ENCODE data around the gene SLC13A4.

SLC13A4 gene

DNA sequence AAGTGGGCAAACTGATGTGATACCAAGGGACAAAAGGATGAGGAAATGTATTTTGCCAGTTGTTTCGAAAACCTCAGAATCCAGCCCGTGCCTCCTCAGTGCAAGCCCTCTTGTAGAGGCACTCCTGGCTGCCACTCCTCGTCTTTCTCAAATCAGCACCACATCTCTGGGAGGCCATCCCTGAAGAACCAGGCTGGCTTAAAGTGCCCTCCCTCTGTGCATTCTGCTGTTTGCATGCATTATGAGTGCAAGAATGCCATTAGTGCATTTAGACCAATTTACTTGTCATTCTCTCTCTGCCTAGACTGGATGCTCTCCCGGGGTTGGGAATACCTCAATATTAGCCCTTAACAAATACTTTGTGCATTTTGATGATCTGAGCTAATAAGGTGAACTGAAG, 40.5 kb upstream of the SLC13A4 start:
- no peaks in the 10 kb centered on the region for H3K36me3 ChIP-seq (ENCODE audit: insufficient read depth, low read depth, low read length)
- H3K27ac ChIP-seq (ENCODE audit: low read length) = no peak overlapping the region
- no peaks in the 10 kb centered on the region for H3K9me3 ChIP-seq (ENCODE audit: insufficient read depth, low read depth, low read length)
- H3K4me3 ChIP-seq (ENCODE audit: low read length) = no peak overlapping the region
- no peaks in the 10 kb centered on the region for H3K27me3 ChIP-seq (ENCODE audit: insufficient read depth, low read length)
- peaks cover 4% of the 10 kb centered on the region; the same call in 1 of the 2 replicates for H3K4me1 ChIP-seq (ENCODE audit: insufficient read depth, low read length)
- no peak overlapping the region for H3K9ac ChIP-seq (ENCODE audit: low read depth, low read length)

- H3K4me1 ChIP-seq (ENCODE audit: insufficient read depth, low read length) = 0 out of 2 replicates have a peak, but pooled peaks cover 4% of the 10 kb centered on the region
- H3K4me3 ChIP-seq (ENCODE audit: low read length) = no peak overlapping the region
- H3K27me3 ChIP-seq (ENCODE audit: insufficient read depth, low read length) = no peaks in the 10 kb centered on the region
- no peak overlapping the region for H3K27ac ChIP-seq (ENCODE audit: low read length)
- no peaks in the 10 kb centered on the region for H3K36me3 ChIP-seq (ENCODE audit: insufficient read depth, low read depth, low read length)
- no peak overlapping the region for H3K9ac ChIP-seq (ENCODE audit: low read depth, low read length)
- H3K9me3 ChIP-seq (ENCODE audit: insufficient read depth, low read depth, low read length) = no peaks in the 10 kb centered on the region
Measured at GRCh38 chr7:135768064-135768463, 40.1 kb upstream of the SLC13A4 start.

DNA sequence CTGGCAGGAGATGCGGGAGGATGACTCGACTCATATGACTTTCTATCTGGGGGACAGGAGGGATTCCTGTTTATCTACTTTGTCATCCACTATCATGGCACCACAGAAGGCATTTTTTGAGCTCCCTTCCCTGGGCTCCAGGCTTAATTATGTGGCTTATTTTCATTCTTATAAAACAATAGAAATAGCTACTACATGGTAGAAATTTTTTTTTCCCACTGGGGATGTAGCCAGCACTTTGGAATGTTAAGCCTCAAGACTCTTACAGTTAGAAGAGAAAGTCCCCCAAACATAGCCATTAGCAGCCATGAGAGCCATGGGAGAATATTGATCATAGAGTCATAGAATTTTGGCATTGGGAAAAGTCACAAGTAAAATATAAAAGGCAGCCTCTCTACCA, 35.3 kb upstream of the SLC13A4 start:
- no peaks in the 10 kb centered on the region for H3K36me3 ChIP-seq (ENCODE audit: insufficient read depth, low read depth, low read length)
- H3K4me3 ChIP-seq (ENCODE audit: low read length) = no peak overlapping the region

DNA sequence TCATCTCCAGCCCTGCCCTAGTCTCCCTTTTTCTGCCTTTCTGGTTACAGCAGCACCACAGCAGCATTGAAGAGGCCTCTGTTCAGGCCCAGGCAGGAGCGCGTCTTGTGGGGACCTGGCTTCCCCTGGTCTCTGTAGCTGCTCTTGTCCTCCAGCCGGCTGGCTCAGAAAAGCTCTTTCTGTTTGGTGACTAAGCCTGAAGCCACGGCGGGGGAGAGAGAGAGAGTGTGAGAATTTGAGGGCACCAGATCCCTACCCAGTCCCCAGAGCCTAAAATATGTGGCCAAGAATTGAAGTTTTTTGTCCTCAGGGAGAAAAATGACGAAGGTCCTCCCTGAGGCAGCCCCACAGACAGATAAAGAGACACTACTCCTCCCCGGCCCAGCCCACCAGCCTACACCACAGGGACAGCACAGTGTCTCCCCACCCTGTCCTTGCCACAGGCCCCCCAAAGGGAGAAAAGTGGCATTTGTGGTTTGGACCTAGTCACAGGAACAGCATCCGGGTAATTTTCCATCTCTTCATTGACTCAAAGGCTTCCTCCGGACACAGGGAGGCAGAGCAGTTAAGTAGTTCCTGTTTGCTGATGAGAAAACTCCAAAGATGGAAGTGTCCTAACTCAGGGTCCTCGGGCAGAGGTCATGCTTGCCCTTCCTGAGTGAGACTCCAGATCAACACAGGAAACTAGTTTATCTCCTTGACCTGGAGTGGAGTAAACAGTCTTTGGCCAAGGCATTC, 33.9 kb upstream of the SLC13A4 start:
- no peaks in the 10 kb centered on the region for H3K27me3 ChIP-seq (ENCODE audit: insufficient read depth, low read length)
- H3K4me3 ChIP-seq (ENCODE audit: low read length) = no peak overlapping the region
- H3K9me3 ChIP-seq (ENCODE audit: insufficient read depth, low read depth, low read length) = peaks cover 4% of the 10 kb centered on the region; the same call in 1 of the 2 replicates
- H3K9ac ChIP-seq (ENCODE audit: low read depth, low read length) = no peak overlapping the region
- peaks cover 8% of the 10 kb centered on the region for H3K4me1 ChIP-seq (ENCODE audit: insufficient read depth, low read length)
- H3K36me3 ChIP-seq (ENCODE audit: insufficient read depth, low read depth, low read length) = no peaks in the 10 kb centered on the region
- H3K27ac ChIP-seq (ENCODE audit: low read length) = no peak overlapping the region

More for the DNA sequence above, 35.3 kb upstream of the SLC13A4 start:
- Histone ChIP-seq H3K27me3 (ENCODE audit: insufficient read depth, low read length) (no peaks in the 10 kb centered on the region), H3K9me3 (ENCODE audit: insufficient read depth, low read depth, low read length) (no peaks in the 10 kb centered on the region), H3K9ac (ENCODE audit: low read depth, low read length) (no peak overlapping the region), H3K4me1 (ENCODE audit: insufficient read depth, low read length) (peaks cover 5% of the 10 kb centered on the region; the same call in 1 of the 2 replicates), H3K27ac (ENCODE audit: low read length) (no peak overlapping the region)

DNA sequence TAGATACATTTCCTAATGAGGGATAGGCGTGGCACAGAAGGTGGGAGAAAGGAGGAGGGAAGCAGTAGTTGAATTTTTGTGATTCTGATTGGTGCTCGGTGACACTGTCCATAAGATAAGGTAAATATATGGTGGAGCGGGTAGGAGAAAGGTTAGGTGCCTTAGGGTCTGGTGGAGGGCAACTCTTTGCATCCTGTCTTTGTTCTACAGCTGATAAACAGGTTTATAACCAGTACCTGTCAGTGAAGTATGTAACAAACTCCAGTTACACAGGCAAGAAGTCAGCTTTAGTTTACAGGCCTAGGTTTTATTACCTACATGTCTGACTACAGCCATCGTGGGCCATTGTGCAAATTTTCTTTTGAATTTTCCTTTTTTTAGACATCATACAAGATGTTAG, 31.5 kb upstream of the SLC13A4 start:
- peaks cover 4% of the 10 kb centered on the region; the same call in 1 of the 2 replicates for H3K9me3 ChIP-seq (ENCODE audit: insufficient read depth, low read depth, low read length)
- H3K27ac ChIP-seq (ENCODE audit: low read length) = no peak overlapping the region
- peaks cover 8% of the 10 kb centered on the region for H3K4me1 ChIP-seq (ENCODE audit: insufficient read depth, low read length)
- no peaks in the 10 kb centered on the region for H3K36me3 ChIP-seq (ENCODE audit: insufficient read depth, low read depth, low read length)
- no peak overlapping the region for H3K9ac ChIP-seq (ENCODE audit: low read depth, low read length)
- H3K27me3 ChIP-seq (ENCODE audit: insufficient read depth, low read length) = no peaks in the 10 kb centered on the region
- H3K4me3 ChIP-seq (ENCODE audit: low read length) = no peak overlapping the region

DNA sequence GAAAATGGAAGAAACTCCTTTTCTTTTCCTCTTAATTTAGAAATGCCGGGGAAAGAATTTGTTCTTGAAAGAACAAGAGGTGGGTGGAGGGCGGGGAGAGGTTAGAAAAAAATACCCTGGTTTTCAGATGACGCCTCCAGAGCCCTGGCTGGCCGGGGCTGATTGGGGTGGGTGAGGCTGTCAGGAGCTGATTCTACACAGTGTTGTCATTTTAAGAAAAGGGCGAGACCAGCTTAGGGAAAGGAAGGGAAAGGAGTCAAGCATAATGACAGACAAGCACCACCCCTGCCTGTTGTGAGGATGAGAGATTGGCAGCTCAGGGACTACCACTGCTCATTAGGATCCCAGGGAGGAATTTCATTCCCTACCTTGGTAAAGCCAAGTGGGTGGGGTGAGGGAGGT, 30.5 kb upstream of the SLC13A4 start:
- no peak overlapping the region for H3K4me3 ChIP-seq (ENCODE audit: low read length)
- H3K9ac ChIP-seq (ENCODE audit: low read depth, low read length) = no peak overlapping the region
- peaks cover 4% of the 10 kb centered on the region; the same call in 1 of the 2 replicates for H3K9me3 ChIP-seq (ENCODE audit: insufficient read depth, low read depth, low read length)
- H3K27ac ChIP-seq (ENCODE audit: low read length) = no peak overlapping the region
- no peaks in the 10 kb centered on the region for H3K36me3 ChIP-seq (ENCODE audit: insufficient read depth, low read depth, low read length)
- H3K27me3 ChIP-seq (ENCODE audit: insufficient read depth, low read length) = no peaks in the 10 kb centered on the region
- peaks cover 14% of the 10 kb centered on the region for H3K4me1 ChIP-seq (ENCODE audit: insufficient read depth, low read length)

GRCh38 chr7:135757719-135758411, 29.9 kb upstream of the SLC13A4 start:
- Histone ChIP-seq H3K9me3 (ENCODE audit: insufficient read depth, low read depth, low read length) (peaks cover 6% of the 10 kb centered on the region; the same call in 1 of the 2 replicates), H3K36me3 (ENCODE audit: insufficient read depth, low read depth, low read length) (no peaks in the 10 kb centered on the region), H3K27ac (ENCODE audit: low read length) (no peak overlapping the region), H3K27me3 (ENCODE audit: insufficient read depth, low read length) (no peaks in the 10 kb centered on the region), H3K9ac (ENCODE audit: low read depth, low read length) (no peak overlapping the region), H3K4me1 (ENCODE audit: insufficient read depth, low read length) (peaks cover 17% of the 10 kb centered on the region), H3K4me3 (ENCODE audit: low read length) (no peak overlapping the region)

DNA sequence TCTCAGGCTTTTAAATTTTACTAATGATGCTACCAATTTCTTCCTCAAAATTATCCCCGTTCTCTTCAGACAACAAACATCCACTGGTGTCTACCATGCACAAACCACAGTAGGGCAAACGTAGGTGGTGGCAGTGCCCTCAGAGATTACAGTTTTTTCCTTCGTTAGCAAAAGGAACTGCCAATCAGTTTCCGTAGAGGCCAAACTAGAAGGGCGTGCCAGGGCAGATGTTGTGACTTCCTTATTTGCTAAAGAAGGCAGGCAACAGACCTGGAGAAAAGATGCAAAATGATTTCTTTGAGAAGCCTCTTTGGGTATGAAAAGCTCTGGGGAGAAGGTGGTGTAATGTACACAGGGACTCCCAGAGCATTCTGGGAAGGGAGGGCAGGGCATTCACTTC, 28.2 kb upstream of the SLC13A4 start:
- H3K36me3 ChIP-seq (ENCODE audit: insufficient read depth, low read depth, low read length) = no peaks in the 10 kb centered on the region
- no peak overlapping the region for H3K4me3 ChIP-seq (ENCODE audit: low read length)
- H3K9ac ChIP-seq (ENCODE audit: low read depth, low read length) = no peak overlapping the region
- H3K27me3 ChIP-seq (ENCODE audit: insufficient read depth, low read length) = no peaks in the 10 kb centered on the region
- H3K27ac ChIP-seq (ENCODE audit: low read length) = no peak overlapping the region
- peaks cover 17% of the 10 kb centered on the region for H3K4me1 ChIP-seq (ENCODE audit: insufficient read depth, low read length)
- peaks cover 6% of the 10 kb centered on the region for H3K9me3 ChIP-seq (ENCODE audit: insufficient read depth, low read depth, low read length)

DNA sequence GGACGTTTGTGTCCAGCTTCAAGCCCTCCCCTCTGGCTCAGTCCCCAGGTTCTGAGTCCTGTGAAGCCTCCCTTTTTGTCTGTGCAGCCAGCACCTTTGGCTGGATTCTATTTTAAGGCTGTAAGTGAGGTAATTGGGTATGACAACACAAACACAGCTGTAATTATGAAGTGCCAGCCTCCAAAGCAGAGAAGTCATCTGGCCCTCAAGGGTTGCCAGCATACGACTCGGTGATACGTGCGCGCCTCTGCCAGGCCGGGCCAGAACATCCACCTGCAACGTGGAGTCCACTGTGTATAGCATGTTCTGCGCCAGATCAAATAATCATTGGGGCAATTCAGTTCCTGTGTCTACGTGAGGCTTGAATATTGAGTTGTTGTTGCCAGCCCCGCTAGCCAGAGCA, 27.4 kb upstream of the SLC13A4 start:
- H3K27ac ChIP-seq (ENCODE audit: low read length) = no peak overlapping the region
- peaks cover 17% of the 10 kb centered on the region for H3K4me1 ChIP-seq (ENCODE audit: insufficient read depth, low read length)
- H3K9ac ChIP-seq (ENCODE audit: low read depth, low read length) = no peak overlapping the region
- no peaks in the 10 kb centered on the region for H3K27me3 ChIP-seq (ENCODE audit: insufficient read depth, low read length)
- H3K36me3 ChIP-seq (ENCODE audit: insufficient read depth, low read depth, low read length) = no peaks in the 10 kb centered on the region
- no peak overlapping the region for H3K4me3 ChIP-seq (ENCODE audit: low read length)
- peaks cover 6% of the 10 kb centered on the region for H3K9me3 ChIP-seq (ENCODE audit: insufficient read depth, low read depth, low read length)

DNA sequence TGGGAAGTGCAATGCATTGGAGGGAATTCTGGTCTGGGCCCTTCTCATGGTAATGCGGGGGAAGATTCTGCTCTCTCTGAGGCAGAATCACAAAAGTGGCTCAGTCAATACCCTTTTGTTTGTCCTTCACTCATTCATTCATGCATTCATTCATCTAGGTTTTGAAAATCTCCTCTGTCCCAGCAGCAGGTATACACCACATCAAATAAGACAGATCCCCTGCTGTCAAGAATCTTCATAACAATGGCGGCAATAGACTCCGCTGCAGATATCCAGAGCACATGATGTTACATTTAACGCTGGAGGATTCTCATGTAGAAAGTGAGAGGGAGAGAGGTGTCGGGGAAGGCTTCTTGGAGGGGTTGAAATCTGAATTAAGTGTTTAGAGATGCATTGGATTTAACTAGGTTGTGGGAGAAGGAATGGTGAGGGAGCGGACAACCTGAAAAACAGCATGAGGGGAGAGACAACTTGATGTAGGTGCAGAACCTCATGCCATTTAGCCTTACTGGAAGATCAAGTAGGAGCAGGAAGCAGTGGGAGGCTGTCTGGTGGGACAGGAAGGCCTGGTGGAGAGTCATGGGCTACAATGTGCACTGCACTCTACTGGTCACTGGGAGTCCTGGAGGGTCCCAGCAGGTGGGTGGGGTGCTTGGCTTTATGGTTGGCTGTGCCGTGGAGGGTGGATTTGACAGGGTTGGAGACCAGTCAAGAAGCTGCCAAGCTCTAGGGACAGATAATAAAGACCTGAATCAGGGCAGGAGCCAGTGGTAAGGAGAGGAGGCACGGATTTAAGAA, 25.8 kb upstream of the SLC13A4 start:
- H3K27me3 ChIP-seq (ENCODE audit: insufficient read depth, low read length) = no peaks in the 10 kb centered on the region
- peaks cover 6% of the 10 kb centered on the region for H3K9me3 ChIP-seq (ENCODE audit: insufficient read depth, low read depth, low read length)
- peaks cover 17% of the 10 kb centered on the region for H3K4me1 ChIP-seq (ENCODE audit: insufficient read depth, low read length)
- peak overlapping the region; percentile 53 for H3K27ac ChIP-seq (ENCODE audit: low read length)
- H3K9ac ChIP-seq (ENCODE audit: low read depth, low read length) = peak overlapping the region; percentile 29; the same call in 1 of the 2 replicates
- H3K36me3 ChIP-seq (ENCODE audit: insufficient read depth, low read depth, low read length) = no peaks in the 10 kb centered on the region
- peak overlapping the region; percentile 27; the same call in 1 of the 2 replicates for H3K4me3 ChIP-seq (ENCODE audit: low read length)

GRCh38 chr7:135748770-135749169, 20.8 kb upstream of the SLC13A4 start, which contains the start of gene FAM180A:
TSS of gene FAM180A (minus strand) at chr7:135748813. CDS start at chr7:135748580, 233 bp downstream.
- peaks cover 6% of the 10 kb centered on the region for H3K4me1 ChIP-seq (ENCODE audit: insufficient read depth, low read length)
- H3K4me3 ChIP-seq (ENCODE audit: low read length) = no peak within 1 kb of the TSS
- no peak within 1 kb of the TSS for H3K9ac ChIP-seq (ENCODE audit: low read depth, low read length)
- H3K36me3 ChIP-seq (ENCODE audit: insufficient read depth, low read depth, low read length) = no peaks in the 10 kb centered on the region
- H3K27ac ChIP-seq (ENCODE audit: low read length) = no peak within 1 kb of the TSS
- peaks cover 2% of the 10 kb centered on the region for H3K9me3 ChIP-seq (ENCODE audit: insufficient read depth, low read depth, low read length)
- no peaks in the 10 kb centered on the region for H3K27me3 ChIP-seq (ENCODE audit: insufficient read depth, low read length)

Measured in iPS-20b (cell line).